Limb (tissue), 2 donors: ENCODE results near the gene CXCL14.

Source experiments
- DNase-seq, 2 donors: peaks; one replicate each; pipeline ENCODE4 v3.0.0-alpha.2; 2016; ENCODE audit errors: extremely low spot score in 2 of 2

Gene CXCL14

DNA sequence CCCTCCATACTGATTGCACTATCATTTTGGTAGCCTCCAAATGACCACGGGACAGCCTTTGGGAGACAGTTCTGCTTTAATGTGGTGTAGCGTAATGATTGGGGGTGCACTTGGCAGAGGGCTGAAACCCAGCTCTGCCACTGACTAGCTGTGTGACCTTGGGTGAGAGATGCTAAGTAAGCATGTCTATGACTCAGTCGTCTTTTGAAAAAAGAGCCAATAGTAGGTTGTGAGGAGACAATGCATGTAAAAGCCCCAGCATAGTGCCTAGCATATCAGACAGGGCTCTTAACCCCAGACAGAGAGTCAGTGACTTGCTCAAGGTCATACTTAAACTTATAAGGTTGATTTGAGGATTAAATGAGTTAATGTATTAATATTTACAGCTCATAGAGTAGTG lies 18.0 kb upstream of the CXCL14 start:
- DNase-seq: peak in 1 of 2 donors; percentile 1

DNA sequence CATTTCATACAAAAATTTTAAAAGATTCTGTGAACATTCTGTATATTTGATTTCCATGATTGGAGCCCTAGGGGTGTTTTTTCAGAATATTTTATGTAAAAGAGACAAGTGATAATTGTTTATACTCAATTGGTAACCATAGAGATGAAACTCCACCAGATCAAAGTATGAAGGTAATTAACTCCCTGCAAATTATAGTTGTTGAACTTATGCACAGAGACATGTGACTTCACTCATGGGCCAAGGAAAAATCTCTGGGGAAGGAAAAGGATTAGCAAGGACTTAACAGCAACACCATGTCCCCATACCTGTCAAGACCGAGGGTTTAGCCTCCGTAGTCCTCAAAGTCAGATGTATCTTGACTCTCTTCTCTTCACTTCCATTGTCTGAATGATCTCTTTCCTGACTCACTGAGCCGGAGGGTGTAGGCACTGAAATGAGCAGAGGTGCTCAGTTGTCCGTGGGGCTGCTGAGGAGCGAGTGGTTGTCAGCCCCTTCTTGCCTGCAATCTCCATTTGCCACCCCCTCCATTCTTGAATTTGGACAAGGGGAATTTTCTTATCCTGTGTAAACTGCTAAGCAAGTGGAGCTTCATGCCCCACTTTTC lies 17.5 kb upstream of the CXCL14 start:
- DNase-seq: peak in 1 of 2 donors; percentile 1

DNA sequence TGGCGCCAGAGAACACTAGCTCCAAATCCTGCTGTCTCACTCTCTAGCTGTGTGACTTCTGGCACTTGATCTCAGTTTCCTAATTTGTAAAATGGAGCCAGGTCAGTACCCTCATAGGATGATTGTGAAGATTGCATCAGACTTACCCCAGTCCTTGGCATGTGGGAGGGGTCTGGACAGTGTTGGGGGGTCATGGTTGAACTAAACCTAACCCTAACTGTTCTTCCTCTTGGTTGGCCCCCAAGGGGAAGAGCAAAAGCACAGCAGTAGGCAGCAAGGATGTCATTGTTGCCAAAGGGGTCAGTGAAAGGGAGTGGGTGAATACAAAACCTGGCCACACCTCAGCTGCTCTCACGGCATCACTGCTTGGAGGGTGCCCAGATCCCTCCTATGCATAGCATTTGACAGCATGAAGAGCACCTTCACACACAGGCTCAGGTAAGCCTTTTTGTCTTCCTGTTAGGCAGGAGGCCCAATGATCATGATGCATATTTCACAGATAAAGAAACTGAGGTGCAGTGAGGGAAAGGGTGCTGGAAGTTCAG lies 15.7 kb upstream of the CXCL14 start:
- DNase-seq: no peak

DNA sequence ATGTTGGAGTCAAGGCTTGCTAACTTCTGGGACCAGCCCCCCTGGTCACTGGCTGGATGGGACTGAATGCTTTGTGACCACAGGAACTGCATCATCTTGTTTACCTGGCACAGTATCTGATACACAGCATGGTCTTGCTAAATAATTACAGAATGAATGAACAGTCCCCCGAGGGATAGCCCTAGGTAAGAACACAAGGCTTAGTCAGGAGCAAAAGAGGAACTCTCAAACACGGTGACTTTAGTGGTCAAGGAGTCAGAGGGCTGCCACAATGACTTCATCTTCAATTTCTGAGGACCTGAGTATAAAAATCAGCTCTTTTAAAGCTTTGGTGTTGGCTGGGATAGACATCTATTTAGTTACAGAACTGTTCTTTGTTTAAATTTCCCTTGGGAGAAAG lies 15.1 kb upstream of the CXCL14 start:
- DNase-seq: no peak

DNA sequence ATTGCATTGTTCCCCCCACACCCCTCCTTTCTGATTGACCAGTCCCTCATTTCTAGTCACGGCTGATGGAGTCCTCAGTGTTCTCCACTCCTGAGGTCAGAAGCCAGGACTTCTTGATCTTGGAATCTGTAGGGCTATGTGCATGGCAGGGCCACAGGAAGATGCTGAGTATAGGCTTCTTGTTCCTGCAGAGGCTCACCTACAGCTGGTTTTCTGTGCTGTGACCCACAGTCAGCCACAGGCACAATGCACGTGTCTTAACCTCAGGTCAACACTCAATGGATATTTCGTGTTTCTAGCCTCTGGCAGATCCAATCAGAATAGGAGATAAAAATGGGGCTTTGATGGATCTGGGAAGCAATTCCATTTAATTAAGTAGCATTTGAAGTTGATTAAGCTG lies 14.3 kb upstream of the CXCL14 start:
- DNase-seq: peak in 1 of 2 donors; percentile 3

DNA sequence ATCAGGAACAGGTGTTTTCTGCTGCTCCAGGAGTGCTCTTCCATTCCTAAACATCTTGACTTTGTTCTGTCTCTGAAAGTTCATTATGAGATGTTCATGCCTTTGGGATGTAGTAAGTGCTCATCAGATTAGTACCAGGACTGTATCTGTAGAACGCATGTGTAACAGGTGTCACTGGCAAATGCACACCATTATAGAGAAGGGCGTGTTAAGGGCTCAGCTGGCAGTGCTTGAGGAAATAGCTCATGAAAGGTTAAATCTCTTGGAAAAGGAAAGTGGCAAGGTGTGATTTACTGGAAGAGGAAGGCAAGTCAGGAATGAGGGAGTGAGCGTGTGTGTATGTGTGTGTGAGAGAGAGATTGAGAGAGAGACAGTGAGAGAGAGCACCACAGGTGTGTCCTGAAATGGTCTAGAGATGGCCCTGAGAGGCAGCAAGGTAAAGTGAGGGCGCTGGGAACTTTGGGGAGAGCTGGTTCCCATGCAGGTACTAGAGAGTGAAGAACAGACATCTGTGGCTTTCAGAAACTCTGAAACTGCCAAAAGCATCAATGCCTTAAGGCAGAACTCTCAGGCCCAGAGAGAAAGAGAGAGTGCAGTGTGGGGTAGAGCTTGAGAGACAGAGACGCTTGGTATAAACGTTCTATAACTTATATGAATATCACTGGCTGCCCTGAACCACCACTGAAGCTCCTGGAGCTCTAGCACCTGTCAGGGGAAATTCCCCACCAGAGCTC lies 13.7 kb upstream of the CXCL14 start:
- peak in 1 of 2 donors; percentile 8 for DNase-seq

DNA sequence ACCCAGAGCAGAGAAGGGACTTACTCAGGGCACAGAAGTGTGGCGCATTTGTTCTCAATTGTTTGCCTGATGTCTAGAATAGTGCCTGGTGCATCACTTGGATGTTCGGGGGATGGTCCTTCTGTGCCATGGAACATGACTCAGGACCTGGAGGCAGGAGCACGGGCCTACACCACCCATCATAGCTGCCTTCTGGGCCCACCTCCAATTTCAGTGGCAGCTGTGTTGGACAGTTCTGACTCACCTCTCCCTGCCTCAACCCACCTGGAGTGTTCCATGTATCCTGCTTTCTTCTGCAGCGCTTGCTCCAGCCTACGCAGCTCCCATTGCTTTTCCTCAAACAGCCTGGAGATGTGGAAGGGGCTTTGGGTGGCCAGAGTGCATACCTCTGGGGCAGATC lies 12.5 kb upstream of the CXCL14 start:
- no peak for DNase-seq

DNA sequence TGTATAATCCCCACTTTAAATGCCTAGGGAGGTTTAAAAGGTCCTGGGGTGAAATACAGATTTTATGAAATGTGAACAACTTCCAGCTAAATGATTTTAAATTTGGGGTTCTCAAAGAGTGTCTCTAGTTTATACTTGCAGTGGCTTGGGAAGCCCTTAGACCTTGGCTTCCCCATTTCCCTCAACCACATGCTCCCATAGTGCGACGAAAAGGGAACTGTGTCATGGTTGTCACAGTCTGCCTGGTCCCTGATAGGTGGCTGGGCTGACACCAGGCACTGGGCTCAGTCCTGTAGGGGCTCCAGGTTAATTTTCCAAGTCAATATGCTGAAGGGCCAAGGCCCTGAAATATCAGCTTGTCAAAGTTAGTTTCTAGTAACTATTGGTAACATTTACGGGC lies 10.4 kb upstream of the CXCL14 start:
- no peak for DNase-seq

DNA sequence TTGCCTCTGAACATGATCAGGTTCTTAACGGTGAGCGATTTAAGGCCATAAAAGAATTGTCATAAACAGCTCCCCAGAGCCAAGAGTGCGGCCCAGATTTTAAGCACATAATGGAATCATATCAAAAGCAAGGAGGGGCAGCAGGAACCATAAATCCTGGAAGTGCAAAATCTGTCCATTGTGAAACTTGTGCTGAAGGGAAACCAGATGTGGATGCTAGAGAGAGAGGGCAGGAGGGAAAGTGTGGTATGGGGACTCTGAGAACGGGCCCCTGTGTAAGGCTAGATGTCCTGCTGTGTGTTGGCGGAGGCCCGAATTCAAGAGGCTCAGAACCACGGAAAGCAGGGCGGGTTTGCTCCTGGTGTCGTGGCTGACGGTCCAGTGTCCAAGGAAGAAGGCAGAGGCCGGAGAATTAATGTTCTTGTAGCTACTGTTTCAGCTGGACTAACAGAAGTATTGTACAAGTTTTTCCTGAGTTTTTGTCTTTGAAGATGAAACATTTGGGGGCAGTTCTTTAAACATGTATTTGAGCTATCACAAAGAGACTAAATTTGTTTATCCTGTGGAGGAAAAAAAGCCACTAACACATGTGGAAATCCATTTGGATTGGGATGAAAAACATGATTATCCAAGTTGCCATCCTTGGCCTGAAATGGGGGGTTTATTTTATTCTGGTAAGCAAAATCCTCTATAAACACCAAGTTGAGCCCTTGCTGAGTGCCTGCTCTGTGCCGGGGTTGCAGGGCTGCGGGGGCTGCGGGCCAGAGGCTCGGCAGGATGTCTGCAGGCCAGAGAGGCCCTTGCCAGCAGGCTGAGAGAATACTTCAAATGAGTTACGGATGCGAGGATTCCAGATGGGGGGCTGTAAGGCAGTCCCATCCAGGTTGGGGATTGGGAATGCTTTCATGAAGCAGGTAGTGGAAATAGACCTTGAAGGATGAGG lies 9.2 kb upstream of the CXCL14 start:
- peak in 1 of 2 donors; percentile 27 for DNase-seq

DNA sequence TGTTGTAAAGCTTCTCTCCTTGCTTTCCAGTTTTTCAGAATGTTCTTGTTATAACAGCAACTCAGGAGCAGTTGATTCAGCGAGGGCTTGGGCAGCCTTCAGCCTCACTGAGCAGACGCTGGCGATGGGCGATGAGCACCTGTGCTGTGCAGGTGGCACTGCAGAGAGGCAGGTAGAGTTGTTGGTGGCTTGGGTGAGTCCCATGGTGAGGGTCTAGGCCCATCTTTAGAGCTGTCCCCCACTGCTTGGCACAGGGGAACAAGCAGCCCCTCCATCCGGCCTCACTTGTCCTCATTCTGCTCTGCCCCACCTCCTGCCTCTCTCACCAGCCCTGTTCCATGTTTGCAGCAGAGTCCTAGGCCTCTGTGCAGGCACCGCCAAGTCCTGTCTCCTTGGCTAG lies 6.1 kb upstream of the CXCL14 start:
- DNase-seq: no peak

DNA sequence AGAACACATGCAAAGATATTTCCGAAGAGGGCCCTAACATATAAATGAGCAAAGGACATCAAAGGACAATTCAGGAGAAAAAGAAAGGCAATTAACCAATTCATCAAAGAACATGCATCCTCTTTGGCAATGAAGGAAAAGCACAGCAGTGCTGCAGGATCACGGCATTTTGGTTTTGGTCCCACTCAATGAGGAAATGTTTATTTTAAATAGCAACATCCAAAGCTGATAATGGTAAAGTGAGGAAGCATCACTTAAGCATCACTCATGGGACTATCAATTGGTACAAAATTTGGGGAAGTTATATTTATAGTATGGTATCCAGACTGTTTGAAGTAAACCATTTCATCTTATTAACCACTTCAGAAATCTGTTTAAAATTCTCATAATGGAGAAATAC lies 5.5 kb upstream of the CXCL14 start:
- no peak for DNase-seq

DNA sequence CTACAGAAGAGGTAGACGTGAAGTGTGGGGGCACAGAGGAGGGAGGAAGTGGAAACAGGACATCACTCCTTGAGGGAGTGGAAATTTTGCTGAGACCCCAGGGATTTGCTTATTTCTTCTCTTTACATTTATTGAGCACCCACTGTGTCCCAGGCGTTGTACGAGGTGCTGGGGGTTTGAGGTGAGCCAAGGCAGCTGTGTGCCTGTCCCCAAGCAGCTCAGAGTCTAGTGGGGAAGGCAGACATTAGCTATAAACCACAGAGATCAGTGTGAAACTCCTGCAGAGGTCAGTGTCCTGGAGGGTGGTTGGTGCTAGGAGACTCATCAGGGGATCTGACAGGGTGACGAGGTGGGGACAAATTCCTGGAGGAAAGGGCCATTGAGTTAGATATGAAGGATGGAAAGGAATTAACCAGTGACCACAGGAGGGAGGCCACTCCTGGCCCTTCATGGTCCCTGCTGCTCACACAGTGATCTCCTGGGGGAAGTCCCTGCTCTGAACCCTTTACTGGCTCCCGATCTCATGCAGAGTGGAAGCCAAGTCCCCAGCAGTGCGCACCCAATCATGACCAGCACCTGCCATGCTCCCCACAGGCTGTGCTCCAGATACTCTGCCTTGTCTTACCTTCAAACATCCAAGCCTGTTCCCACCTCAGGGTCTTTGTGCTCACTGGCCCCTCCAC lies 3.4 kb upstream of the CXCL14 start:
- DNase-seq: no peak

DNA sequence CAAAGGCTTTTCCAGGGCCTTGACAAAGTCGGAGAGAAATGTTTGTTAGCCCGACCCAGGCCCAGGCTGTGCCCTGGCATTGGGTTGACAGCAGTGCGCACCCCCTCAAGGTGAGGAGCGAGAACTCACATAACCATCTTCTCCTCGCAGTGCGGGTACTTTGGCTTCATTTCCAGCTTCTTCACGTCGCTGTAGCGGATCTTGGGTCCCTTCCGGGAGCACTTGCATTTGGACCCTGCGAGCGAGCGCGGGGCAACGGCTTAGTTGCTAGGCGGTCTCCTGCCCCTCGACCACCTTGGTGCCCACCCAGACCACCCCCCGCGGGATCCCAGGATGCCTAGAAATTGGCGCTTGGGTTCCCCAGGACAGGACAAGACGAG lies 496 bp downstream of the CXCL14 start:
- DNase-seq: no peak

DNA sequence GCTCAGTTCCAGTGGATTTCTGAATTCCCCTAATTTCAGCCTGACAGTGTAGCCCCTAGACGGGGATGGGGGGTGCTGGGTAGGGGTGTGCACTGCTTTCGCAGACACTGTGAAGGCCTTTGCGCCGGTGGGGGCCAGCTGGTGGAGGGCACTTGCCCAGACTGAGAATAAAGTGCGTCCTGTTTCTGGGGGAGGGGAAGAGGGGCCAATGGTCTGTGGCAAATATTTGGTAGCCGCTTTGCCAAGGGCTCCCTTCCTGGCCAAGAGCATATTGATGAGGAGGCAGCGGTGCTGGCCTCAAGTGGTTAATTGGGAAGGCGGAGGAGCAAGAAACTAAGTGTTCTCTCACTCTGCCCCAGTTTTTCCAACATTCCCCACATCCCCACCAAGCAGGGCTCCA lies 1.4 kb downstream of the CXCL14 start:
- no peak for DNase-seq

DNA sequence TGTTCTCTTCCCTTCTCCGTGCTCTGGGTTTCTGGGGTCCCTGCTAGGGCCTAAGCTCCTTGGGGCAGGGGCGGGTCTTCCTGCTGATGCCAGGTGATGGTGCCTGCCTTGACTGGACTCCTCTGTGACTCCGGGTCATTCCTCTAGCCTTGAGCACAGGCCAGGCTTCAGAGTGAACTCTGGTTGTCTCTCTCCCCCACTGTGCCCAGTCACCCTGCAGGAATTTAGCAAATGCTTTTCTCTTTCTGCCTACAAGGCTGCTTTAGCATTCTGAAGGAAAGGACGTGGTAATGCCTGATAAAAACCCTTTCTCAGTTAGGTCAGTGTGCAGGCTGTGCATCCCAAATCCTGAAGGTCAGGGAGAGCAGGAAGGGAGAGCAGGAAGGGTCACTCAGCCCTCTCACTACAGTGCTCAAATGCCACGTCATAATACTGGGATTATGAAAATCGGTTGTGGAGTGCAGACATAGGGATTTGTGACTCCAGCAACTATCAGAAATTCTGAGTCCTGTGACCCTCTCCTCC lies 2.7 kb downstream of the CXCL14 start:
- no peak for DNase-seq

DNA sequence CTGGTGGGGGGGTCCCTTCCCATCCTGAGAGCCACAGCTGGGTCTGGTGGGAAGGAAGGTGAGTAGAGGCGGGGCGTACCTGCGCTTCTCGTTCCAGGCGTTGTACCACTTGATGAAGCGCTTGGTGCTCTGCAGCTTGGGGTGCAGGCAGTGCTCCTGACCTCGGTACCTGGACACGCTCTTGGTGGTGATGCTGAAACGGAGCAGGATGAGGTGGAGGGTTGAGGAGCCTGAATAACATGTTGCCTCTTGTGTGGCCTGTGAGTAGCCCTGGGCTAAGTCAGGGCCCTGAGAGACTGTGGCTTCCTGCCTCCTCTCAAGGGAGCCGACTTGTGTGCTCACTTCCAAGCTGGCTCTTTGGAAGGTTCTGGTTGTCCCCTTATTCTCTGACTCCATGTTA lies 4.3 kb downstream of the CXCL14 start:
- DNase-seq: no peak

DNA sequence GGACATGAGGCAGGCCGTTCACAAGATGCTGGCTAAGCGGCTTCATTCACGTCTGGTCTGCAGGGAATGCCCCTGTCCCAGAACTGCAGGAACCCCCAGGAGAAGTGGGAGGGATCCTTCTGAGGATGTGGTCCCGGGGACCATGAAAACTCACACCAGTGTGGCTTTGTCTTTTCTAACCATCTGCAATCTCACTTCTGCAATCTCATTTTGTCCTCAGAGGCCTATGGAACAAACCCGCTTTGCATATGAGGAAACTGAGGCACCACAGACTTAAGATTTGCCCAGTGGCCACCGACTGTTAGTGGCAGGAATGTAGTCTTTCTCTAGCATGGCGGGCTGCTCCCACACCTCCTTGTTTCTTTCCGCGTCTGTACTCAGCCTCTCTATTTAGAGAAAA lies 6.9 kb downstream of the CXCL14 start:
- no peak for DNase-seq

DNA sequence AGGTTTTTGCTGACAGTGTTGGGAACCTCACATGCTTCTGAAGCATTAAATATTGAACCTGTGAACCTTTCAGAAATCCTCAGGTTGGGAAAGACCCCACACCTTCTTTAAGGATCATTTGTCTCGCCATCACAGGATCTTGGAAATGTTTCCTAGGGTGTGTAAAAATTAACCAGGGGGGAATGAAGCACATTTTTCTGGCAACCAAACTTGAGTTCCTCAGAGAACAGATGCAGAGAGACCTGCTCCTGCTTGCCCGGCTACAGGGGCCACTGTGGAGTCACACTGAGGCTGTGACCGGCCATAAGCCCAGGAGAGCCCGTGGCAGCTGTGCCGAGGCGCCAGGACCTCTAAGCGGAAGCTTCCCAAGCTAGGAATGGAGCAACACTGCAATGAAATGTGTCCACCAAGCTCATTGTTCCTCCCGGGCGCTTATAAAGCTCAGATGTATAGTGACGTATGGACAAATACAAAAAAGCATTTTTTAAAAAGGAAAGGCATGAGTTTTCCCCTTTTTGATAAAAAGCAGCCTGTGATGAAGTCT lies 7.7 kb downstream of the CXCL14 start:
- no peak for DNase-seq

DNA sequence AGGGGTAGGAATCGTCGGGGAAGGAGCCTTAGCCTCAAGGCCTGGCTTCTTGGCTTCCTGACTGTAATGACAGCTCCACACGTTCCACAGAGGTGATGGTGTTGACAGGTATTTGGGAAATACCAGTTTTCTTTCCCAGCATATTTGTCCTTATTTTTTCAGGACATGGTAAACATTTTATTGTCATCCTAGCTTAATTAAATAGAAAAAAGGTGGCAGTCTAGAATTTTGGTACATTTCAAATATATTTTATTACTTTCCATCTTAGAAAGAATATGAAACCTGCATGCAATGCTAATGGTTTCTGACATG lies 8.4 kb downstream of the CXCL14 start:
- DNase-seq: no peak

DNA sequence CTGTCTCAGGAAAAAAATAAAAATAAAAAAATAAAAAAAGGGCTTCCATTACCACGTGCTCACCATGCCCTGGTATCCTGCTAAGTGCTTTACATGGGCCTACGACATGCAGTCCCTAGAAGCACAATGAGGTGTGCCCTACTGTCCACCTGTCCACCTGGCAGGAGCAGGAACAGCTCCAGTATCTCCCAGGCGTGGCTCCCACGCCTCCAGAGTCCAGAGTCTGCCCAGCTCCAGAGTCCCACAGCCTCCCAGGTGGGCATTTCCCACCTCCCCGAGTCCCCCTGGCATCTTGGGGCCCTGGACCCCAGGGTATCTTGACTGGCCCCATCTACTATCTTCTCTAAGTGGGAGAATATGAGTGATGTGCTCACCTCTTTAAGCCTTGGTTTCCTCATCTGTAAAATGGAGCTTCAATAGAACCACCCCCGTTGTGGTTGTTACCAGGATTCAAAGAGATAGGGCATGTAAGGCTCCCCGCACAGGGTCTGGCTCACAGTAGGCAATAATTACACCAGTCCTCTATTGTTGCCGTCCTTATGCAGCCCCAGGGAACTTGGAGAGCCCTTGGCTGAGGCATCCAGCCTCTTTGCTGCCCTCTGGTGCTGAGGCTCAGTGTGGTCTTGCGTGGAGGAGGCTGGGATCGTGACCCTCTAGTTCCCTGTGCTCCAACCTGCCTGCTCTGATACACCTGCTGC lies 8.9 kb downstream of the CXCL14 start:
- no peak for DNase-seq
